Kidney (tissue), 14 donors: Measurements from ENCODE around the gene PFKFB4. TPM values are rescaled to one million over a fixed set of nuclear protein-coding genes. Genes with fewer than 3 reads are reported as not detected.
"Not testable (repeated sequence)": the region's sequence is repeated elsewhere in the genome, so short reads cannot be mapped to it uniquely, and the experiment has no call there.

Source experiments
- DNase-seq, 5 donors: peaks; one replicate each; pipeline ENCODE4 v3.0.0-alpha.2; 2013 to 2020
- FAIRE-seq: peaks from 2 replicates; lab custom pipeline; 2012; peaks lifted over from hg19 to GRCh38; lab: Jason Lieb, UNC
- H3K27ac ChIP-seq, 2 donors: one replicate each; pipeline ENCODE4 v1.7.0; 2013; ENCODE audit warnings: low read depth in 2 of 2, low read length in 2 of 2, inconsistent platforms in 1 of 2
- H3K27me3 ChIP-seq: one replicate; pipeline ENCODE4 v1.7.1; 2013; ENCODE audit warnings: low read length, inconsistent platforms; ENCODE audit not compliant: control insufficient read depth, insufficient read depth
- H3K36me3 ChIP-seq, 3 donors: one replicate each; pipeline versions ENCODE4 v1.7.0 to v1.7.1; 2013; ENCODE audit warnings: low read length in 3 of 3, control low read depth in 1 of 3, inconsistent platforms in 1 of 3; ENCODE audit not compliant: insufficient read depth in 3 of 3, control insufficient read depth in 2 of 3
- H3K4me1 ChIP-seq, 3 donors: one replicate each; pipeline versions ENCODE4 v1.7.0 to v1.7.1; 2013; ENCODE audit warnings: low read length in 3 of 3, inconsistent platforms in 1 of 3, low read depth in 1 of 3; ENCODE audit not compliant: control insufficient read depth in 2 of 3, insufficient read depth in 2 of 3
- H3K4me3 ChIP-seq, 3 donors: one replicate each; pipeline versions ENCODE4 v1.7.0 to v1.8.1; 2013; ENCODE audit warnings: low read length in 3 of 3, control low read depth in 1 of 3, inconsistent platforms in 1 of 3
- H3K9ac ChIP-seq, 3 donors: one replicate each; pipeline versions ENCODE4 v1.7.0 to v1.7.1; 2013; ENCODE audit warnings: low read length in 3 of 3, control low read depth in 1 of 3, inconsistent platforms in 1 of 3
- H3K9me3 ChIP-seq, 3 donors: one replicate each; pipeline versions ENCODE4 v1.7.0 to v1.7.1; 2013; ENCODE audit warnings: low read length in 3 of 3, control low read depth in 1 of 3, inconsistent platforms in 1 of 3; ENCODE audit not compliant: control insufficient read depth in 2 of 3, insufficient read depth in 1 of 3
- CTCF ChIP-seq: IDR thresholded peaks from 3 replicates; pipeline ENCODE4 v1.5.1; 2012; ENCODE audit warnings: mild to moderate bottlenecking, moderate library complexity, borderline replicate concordance; ENCODE audit not compliant: insufficient read depth; ENCODE audit errors: extremely low read depth
- intact Hi-C: fragments of 100-400 bp; cut with DNase I; formaldehyde crosslinking; loops from one replicate; pipeline ENCODE4 v1.11.1; 2022
- polyA plus RNA-seq: library from polyadenylated mRNA; stranded (reverse); fragments of 350-450 nt; fragmentation: Illumina TruSeq; extraction: RNeasy Lipid Tissue Mini Kit (QIAGEN cat#74804); gene quantifications from one replicate; pipeline ENCODE4 v1.2.3, GENCODE V29; 2014; ENCODE audit warnings: low read depth, low replicate concordance; ENCODE audit not compliant: insufficient read depth
- total RNA-seq: library from RNA; stranded (reverse); fragmentation: NEBNext Ultra II Directional; extraction: Animal tissue kit (Norgen Biotek cat#: 25700); gene quantifications from one replicate; pipeline ENCODE4 v1.2.1, GENCODE V29; 2021
- donor health status: control.
- donor health status: control.
- donor health status: control.
- donor health status: control.
- donor health status: control.
- donor health status: DM: yes; HTN: yes; CAD: no.
- donor health status: Normal renal cell carcinoma (clear cell type).

The PFKFB4 gene
- total and polyA plus RNA-seq, 2 donors from 2014 or later, result 2.1 to 4.6 TPM

- DNase-seq (peak in 1 of 5 donors; percentile 48), FAIRE-seq (no peak)
- H3K36me3 ChIP-seq, result no peaks in the 10 kb centered on the region
- peaks cover 0 to 8% (median 0%) of the 10 kb centered on the region in 3 donors for H3K4me1 ChIP-seq
- no peak for TF ChIP-seq CTCF
- no peaks in the 10 kb centered on the region for H3K9me3 ChIP-seq
- no peaks in the 10 kb centered on the region for H3K27me3 ChIP-seq
- intact Hi-C loops, result no loop called here
- H3K27ac ChIP-seq, result no peak overlapping the region
- H3K4me3 ChIP-seq, result no peak overlapping the region
- no peak overlapping the region for H3K9ac ChIP-seq
Observed at GRCh38 chr3:48475188-48475587, 81.4 kb downstream of the PFKFB4 start.

- Histone ChIP-seq H3K27ac (no peak overlapping the region), H3K27me3 (no peaks in the 10 kb centered on the region)
Observed at GRCh38 chr3:48474619-48475018, 82.0 kb downstream of the PFKFB4 start.

GRCh38 chr3:48474031-48474430 is 82.6 kb downstream of the PFKFB4 start:
- H3K27ac ChIP-seq, FAIRE-seq, intact Hi-C loops: not testable (repeated sequence)

More at GRCh38 chr3:48474619-48475018, 82.0 kb downstream of the PFKFB4 start:
- no peak overlapping the region for H3K9ac ChIP-seq
- TF ChIP-seq CTCF, result no peak
- no peaks in the 10 kb centered on the region for H3K9me3 ChIP-seq
- H3K4me3 ChIP-seq, result no peak overlapping the region
- intact Hi-C loops, result no loop called here
- peaks cover 0 to 12% (median 0%) of the 10 kb centered on the region in 3 donors for H3K4me1 ChIP-seq
- H3K36me3 ChIP-seq, result no peaks in the 10 kb centered on the region
- DNase-seq, result peak in 3 of 5 donors; percentile 31 to 51 (median 43)
- no peak for FAIRE-seq

GRCh38 chr3:48473617-48473952 is 83.0 kb downstream of the PFKFB4 start:
- H3K36me3 ChIP-seq, result peaks cover 0 to 5% (median 0%) of the 10 kb centered on the region in 3 donors

More at GRCh38 chr3:48474031-48474430, 82.6 kb downstream of the PFKFB4 start:
- not testable (repeated sequence) for H3K9ac ChIP-seq, H3K4me3 ChIP-seq, H3K9me3 ChIP-seq, H3K27me3 ChIP-seq, H3K36me3 ChIP-seq
- peaks cover 0 to 14% (median 0%) of the 10 kb centered on the region in 3 donors for H3K4me1 ChIP-seq
- peak in 1 of 5 donors; percentile 18 for DNase-seq

More at GRCh38 chr3:48473617-48473952, 83.0 kb downstream of the PFKFB4 start:
- Histone ChIP-seq H3K4me3 (no peak overlapping the region), H3K4me1 (peaks cover 0 to 17% (median 0%) of the 10 kb centered on the region in 3 donors), H3K9me3 (no peaks in the 10 kb centered on the region), H3K9ac (no peak overlapping the region), H3K27ac (peak overlapping the region; percentile 93 to 95), H3K27me3 (no peaks in the 10 kb centered on the region)
- TF ChIP-seq CTCF, result no peak
- DNase-seq (no peak), FAIRE-seq (no peak)
- intact Hi-C loops, result no loop called here
